A673 (cell line): ENCODE results near the gene OR52B6. TPM values are rescaled to one million over a fixed set of nuclear protein-coding genes. Genes with fewer than 3 reads are reported as not detected.

Experiments used
- BruUV-seq: library from RNA; stranded (reverse); fragments of 400-500 nt; replicated peaks from 2 replicates; lab custom pipeline; 2021; lab: Mats Ljungman, UMichigan
- CTCF ChIA-PET: fragments of 300-600 bp; sonication (Branson Sonifier 250); formaldehyde crosslinking; loops from one replicate; lab custom pipeline; 2022; ENCODE audit warnings: antibody characterized with exemption; lab: Charles Lee
- POLR2A ChIA-PET: fragments of 300-600 bp; sonication (Branson Sonifier 250); formaldehyde crosslinking; loops from one replicate; lab custom pipeline; 2022; ENCODE audit warnings: antibody characterized with exemption; ENCODE audit not compliant: low non-redundant PET; lab: Charles Lee
- DNase-seq: peaks from one replicate; pipeline ENCODE4 v3.0.0-alpha.2; 2015; ENCODE audit warnings: low spot score
- H3K27ac ChIP-seq: fragments of 200-600 bp; sonication (generic); 2 replicates; pipeline ENCODE4 v1.5.1; 2016; ENCODE audit warnings: mixed run types, low read depth, mild to moderate bottlenecking, mixed read lengths, antibody characterized with exemption, low read length; ENCODE audit not compliant: poor library complexity, severe bottlenecking
- H3K27me3 ChIP-seq: fragments of 200-600 bp; sonication (generic); replicated peaks from 2 replicates; pipeline ENCODE4 v1.6.1; 2017; ENCODE audit warnings: mixed run types, low read depth, mild to moderate bottlenecking, mixed read lengths, antibody characterized with exemption, low read length; ENCODE audit not compliant: insufficient read depth, poor library complexity
- H3K36me3 ChIP-seq: fragments of 200-600 bp; sonication (generic); 2 replicates; pipeline ENCODE4 v1.6.1; 2016; ENCODE audit warnings: mixed run types, mild to moderate bottlenecking, mixed read lengths, antibody characterized with exemption, low read length; ENCODE audit not compliant: insufficient read depth, poor library complexity, severe bottlenecking
- H3K4me1 ChIP-seq: fragments of 200-600 bp; sonication (generic); 2 replicates; pipeline ENCODE4 v1.6.1; 2017; ENCODE audit warnings: mixed run types, mild to moderate bottlenecking, mixed read lengths, antibody characterized with exemption, low read length; ENCODE audit not compliant: insufficient read depth, poor library complexity, severe bottlenecking
- H3K4me3 ChIP-seq: fragments of 200-600 bp; sonication (generic); 2 replicates; pipeline ENCODE4 v1.5.1; 2016; ENCODE audit warnings: low read depth, mixed run types, mild to moderate bottlenecking, mixed read lengths, low read length; ENCODE audit not compliant: poor library complexity, severe bottlenecking
- H3K9me3 ChIP-seq: fragments of 200-600 bp; sonication (generic); 2 replicates; pipeline ENCODE4 v1.6.1; 2016; ENCODE audit warnings: mixed run types, low read depth, mild to moderate bottlenecking, mixed read lengths, antibody characterized with exemption, low read length; ENCODE audit not compliant: poor library complexity, severe bottlenecking
- CTCF ChIP-seq: fragments of 300-800, 200-600 bp; sonication (generic); conservative IDR thresholded peaks from 2 replicates; pipeline ENCODE4 v1.5.1; 2017; ENCODE audit warnings: low read depth, mild to moderate bottlenecking, antibody characterized with exemption, low read length, moderate library complexity, mixed read lengths
- EZH2 ChIP-seq: fragments of 200-600 bp; sonication (generic); IDR thresholded peaks from 2 replicates; pipeline ENCODE4 v1.6.1; 2017; ENCODE audit warnings: borderline replicate concordance, low read depth, mild to moderate bottlenecking, mixed read lengths, antibody characterized with exemption, low read length; ENCODE audit not compliant: poor library complexity, severe bottlenecking
- intact Hi-C: fragments of 100-400 bp; cut with micrococcal nuclease; formaldehyde crosslinking; loops from one replicate; pipeline ENCODE4 v1.10.0; 2022; ENCODE audit not compliant: unreplicated experiment
- total RNA-seq: library from RNA; stranded (reverse); gene quantifications from 2 replicates; pipeline ENCODE4 v1.2.3, GENCODE V29; 2021

Gene OR52B6
- total RNA-seq, 1 experiment from 2014 or later: not detected

GRCh38 chr11:5603326-5603725 is 22.6 kb downstream of the OR52B6 start:
- Histone ChIP-seq H3K27ac (no peak overlapping the region), H3K4me3 (no peak overlapping the region), H3K9me3 (no peaks in the 10 kb centered on the region), H3K27me3 (no peaks in the 10 kb centered on the region), H3K4me1 (no peaks in the 10 kb centered on the region), H3K36me3 (no peaks in the 10 kb centered on the region)
- no TSS peak for BruUV-seq
- ChIA-PET POLR2A (no interaction called here), CTCF (no interaction called here)
- DNase-seq: no peak
- TF ChIP-seq CTCF (no peak), EZH2 (no peak)
- intact Hi-C loops: loop anchor here (10.0 kb wide), 1 partner anchor 291 kb away; the partner anchor contains the start of gene OR52E5

- Histone ChIP-seq H3K36me3 (no peaks in the 10 kb centered on the region), H3K27ac (no peak overlapping the region), H3K27me3 (no peaks in the 10 kb centered on the region), H3K9me3 (no peaks in the 10 kb centered on the region), H3K4me1 (no peaks in the 10 kb centered on the region), H3K4me3 (no peak overlapping the region)
- CTCF ChIA-PET: no interaction called here
- intact Hi-C loops: loop anchor here (10.0 kb wide), 1 partner anchor 290 kb away; the partner anchor contains the start of gene OR52E5
- TF ChIP-seq CTCF (no peak), EZH2 (no peak)
- POLR2A ChIA-PET: no interaction called here
- BruUV-seq: no TSS peak
- no peak for DNase-seq
These were observed 24.2 kb downstream of the OR52B6 start for GRCh38 chr11:5604896-5605295.

GRCh38 chr11:5605849-5606248 is 25.2 kb downstream of the OR52B6 start:
- Histone ChIP-seq H3K4me3 (no peak overlapping the region), H3K9me3 (no peaks in the 10 kb centered on the region), H3K4me1 (no peaks in the 10 kb centered on the region), H3K36me3 (no peaks in the 10 kb centered on the region), H3K27me3 (no peaks in the 10 kb centered on the region), H3K27ac (no peak overlapping the region)
- intact Hi-C loops: loop anchor here (10.0 kb wide), 1 partner anchor 289 kb away; the partner anchor contains the start of gene OR52E5
- DNase-seq: peak; percentile 5
- ChIA-PET POLR2A (no interaction called here), CTCF (interaction anchor here (0.6 kb wide), 1 partner anchor 755 kb away, joined by 9 read pairs; no protein-coding TSS in a partner anchor)
- no TSS peak for BruUV-seq
- TF ChIP-seq CTCF (no peak), EZH2 (no peak)
